ENCODE data around the gene TIMP2.
"Not testable (repeated sequence)": the region's sequence is repeated elsewhere in the genome, so short reads cannot be mapped to it uniquely, and the experiment has no call there.

TIMP2 gene

GRCh38 chr17:78904371-78904770 is 20.8 kb downstream of the TIMP2 start:
- DNase-seq (ENCODE audit: low read depth) = no peak
- no peak overlapping the region for H3K4me3 ChIP-seq (ENCODE audit: low read depth, low read length)
- TF ChIP-seq CTCF (conservative IDR thresholded peaks at IDR 0.05; ENCODE audit: low read depth, low read length) = no peak

DNA sequence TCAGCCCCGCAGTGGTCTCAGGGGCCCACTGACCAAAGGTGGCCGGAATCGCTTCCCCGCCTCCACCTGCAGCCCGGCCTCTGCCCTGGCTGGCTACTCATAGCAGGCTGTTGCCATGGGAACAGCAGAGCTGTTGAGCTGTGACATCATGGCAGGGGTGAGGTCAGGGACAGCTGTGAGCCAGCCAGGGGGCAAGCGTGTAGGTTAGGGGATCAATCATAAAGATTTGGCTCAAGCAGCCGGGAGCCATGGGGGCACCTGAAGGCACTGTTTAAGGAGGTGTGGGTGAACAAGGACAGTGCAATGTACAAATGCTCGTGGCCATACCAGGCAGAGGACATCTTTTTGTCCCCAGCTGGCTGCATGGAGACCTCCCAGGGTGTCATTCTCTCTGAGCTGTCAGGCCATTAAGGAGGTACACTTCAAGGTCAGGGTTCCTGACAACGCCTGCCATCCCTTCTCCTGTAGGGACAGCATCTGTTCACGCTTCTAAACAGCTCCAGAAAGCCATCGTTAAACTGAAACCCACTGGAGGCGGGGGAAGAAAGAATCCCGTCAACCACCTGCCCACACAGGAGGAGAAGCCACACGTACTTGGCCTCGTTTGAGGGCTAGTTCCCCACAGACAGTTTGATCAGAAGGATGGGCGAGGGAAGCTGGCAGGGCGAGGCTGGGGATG is 21.9 kb downstream of the TIMP2 start, which contains the start of gene CEP295NL:
Gene CEP295NL, minus strand, starts transcription at position 101 of the 679 bp plus-strand sequence. CDS start 1,373 bp downstream, outside the sequence.
- no peak for TF ChIP-seq CTCF (conservative IDR thresholded peaks at IDR 0.05; ENCODE audit: low read depth, low read length)
- no peak within 1 kb of the TSS for H3K4me3 ChIP-seq (ENCODE audit: low read depth, low read length)
- peak; percentile 56 for DNase-seq (ENCODE audit: low read depth)

DNA sequence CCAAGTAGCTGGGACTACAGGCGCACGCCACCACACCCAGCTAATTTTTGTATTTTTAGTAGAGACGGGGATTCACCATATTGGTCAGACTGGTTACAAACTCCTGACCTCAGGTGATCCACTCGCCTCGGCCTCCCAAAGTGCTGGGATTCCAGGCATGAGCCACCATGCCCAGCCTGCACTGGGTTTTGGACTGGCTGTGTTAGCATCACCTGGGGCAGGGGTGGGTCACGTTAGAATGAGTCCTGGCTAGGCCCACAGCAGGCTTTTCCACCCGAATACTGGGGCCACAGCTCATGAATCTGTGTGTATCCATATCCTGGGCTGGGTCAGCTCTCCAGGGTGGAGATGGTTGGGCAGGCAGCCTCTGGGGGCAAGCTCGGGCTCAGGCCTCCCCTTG is 23.0 kb downstream of the TIMP2 start:
- DNase-seq (ENCODE audit: low read depth); H3K4me3 ChIP-seq (ENCODE audit: low read depth, low read length): not testable (repeated sequence)

- H3K4me3 ChIP-seq (ENCODE audit: low read depth, low read length) = no peak overlapping the region
- DNase-seq (ENCODE audit: low read depth) = no peak
- no peak for TF ChIP-seq CTCF (conservative IDR thresholded peaks at IDR 0.05; ENCODE audit: low read depth, low read length)
Observed at GRCh38 chr17:78901806-78902205, 23.4 kb downstream of the TIMP2 start.

DNA sequence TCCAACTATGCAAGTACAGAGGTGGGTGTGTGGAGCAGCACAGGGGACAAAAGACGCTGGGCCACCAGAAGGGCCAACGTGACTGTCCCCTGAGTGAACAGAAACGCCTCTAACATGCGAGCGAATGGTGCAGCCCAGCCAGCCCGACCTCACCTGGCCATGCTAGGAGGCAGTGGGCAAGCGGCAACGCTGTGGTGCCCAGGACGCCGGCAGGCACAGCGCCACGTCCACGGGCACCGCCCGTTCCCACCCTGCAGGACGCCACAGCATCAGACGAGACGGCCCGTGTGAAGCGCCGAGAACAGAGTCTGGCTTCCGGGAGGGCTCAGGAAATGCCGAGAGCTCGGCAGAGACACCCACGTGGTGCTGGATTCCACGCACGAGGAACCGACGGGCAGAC is 24.4 kb downstream of the TIMP2 start:
- no peak for TF ChIP-seq CTCF (conservative IDR thresholded peaks at IDR 0.05; ENCODE audit: low read depth, low read length)
- no peak for DNase-seq (ENCODE audit: low read depth)
- H3K4me3 ChIP-seq (ENCODE audit: low read depth, low read length) = no peak overlapping the region

- TF ChIP-seq CTCF (conservative IDR thresholded peaks at IDR 0.05; ENCODE audit: low read depth, low read length) = no peak
- DNase-seq (ENCODE audit: low read depth) = peak; percentile 64
- H3K4me3 ChIP-seq (ENCODE audit: low read depth, low read length) = no peak overlapping the region
Observed at GRCh38 chr17:78899361-78900260, 25.6 kb downstream of the TIMP2 start.

DNA sequence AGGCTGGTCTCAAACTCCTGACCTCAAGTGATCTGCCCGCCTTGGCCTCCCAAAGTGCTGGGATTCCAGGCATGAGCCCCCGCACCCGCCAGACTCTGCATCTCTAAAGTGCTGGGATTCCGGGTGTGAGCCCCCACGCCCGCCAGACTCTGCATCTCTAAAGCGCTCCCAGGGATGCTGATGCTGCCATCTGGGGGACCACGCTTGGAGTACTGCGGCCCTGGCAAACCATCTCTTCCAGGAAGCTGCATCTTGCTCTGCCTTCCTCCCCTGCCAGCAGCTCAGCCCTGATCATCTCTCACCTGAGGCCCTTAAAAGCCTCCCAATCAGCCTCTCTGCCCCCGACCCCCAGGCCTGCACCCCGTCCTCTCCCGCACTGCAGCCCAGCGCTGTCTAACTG is 26.2 kb downstream of the TIMP2 start:
- no peak for TF ChIP-seq CTCF (conservative IDR thresholded peaks at IDR 0.05; ENCODE audit: low read depth, low read length)
- H3K4me3 ChIP-seq (ENCODE audit: low read depth, low read length) = no peak overlapping the region
- no peak for DNase-seq (ENCODE audit: low read depth)

Data from choroid plexus epithelial cell (primary cell).